Activated naive CD4-positive, alpha-beta T cell (primary cell): ENCODE measurements around the gene ADRA2C.

Source experiments
- DNase-seq, 4 experiments: peaks; one replicate each; lab custom pipeline; 2025; lab: John Stamatoyannopoulos, UW

ADRA2C gene

DNA sequence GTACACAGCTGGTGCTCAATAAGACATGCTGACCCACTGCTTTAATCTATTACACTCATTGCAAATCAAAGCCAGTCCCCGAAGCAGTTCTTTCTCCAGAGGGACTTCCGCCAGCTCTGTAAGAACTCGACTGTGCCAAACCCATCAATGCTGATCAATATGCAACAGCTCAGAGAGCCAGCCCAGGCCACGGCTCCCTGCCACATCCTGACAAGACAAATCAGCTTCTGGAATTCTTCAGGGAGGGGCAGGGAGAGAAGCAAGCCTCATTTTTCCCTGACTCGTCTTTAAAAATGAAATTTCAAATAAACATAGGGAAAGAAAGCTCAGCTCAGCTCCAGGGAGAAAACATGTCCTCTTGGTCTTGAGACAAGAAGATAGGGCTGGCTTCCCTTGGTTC is 5.3 kb upstream of the ADRA2C start:
- DNase-seq: no peak

DNA sequence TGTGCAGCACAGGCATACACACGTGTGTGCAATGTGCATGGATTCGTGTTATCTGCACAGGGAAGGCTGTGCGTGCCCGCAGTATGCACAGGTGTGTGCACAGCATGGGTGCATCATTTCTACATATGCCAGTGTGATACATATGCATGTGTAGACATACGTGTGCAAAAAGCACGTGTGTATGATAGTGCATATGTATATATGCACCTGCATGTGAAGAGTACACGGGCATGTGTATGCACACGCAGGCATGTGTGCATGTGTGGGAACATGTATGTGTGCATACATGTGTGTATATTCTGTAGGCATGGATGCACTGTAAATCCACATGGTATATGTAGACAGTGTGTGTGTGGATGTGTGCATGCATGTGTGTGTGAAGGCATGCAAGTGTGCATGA is 3.9 kb upstream of the ADRA2C start:
- no peak for DNase-seq

DNA sequence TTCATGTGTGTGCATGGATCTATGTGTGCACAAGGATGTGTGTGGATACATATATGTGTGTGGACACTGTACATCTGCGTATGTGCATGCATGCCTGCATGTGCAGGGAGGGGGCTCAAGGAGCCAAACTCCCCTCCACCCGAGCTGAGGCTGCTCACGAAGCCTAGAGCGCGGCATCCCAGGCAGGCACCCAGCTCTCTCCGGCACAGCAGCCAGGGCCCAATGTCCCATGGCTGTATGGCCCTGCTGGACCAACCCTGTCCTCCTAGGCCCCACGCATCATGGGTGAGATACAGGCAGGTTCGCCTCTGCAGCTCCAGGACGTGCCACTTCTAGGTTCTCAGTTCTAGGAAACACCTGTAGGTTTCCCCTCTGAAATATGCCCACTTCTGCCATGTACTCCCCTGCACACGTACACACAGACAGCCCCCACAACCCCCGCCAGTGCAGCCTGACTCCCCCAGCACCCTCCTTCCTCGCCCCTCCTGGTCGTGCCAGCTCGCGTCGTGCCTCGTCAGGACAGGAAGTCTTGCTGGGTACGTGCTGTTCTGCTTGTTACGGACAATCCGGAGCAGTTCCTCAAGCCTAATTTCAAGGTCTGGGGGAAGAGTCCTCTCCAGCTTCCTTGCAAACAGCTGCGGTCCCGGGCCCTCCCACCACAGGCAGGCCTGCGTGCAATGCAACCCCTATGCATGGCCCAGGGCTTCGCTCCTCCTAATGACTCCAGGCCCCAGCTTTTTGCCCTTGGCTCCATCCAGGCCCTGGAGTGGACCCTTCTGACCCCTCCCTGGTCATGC is 3.2 kb upstream of the ADRA2C start:
- DNase-seq: no peak

DNA sequence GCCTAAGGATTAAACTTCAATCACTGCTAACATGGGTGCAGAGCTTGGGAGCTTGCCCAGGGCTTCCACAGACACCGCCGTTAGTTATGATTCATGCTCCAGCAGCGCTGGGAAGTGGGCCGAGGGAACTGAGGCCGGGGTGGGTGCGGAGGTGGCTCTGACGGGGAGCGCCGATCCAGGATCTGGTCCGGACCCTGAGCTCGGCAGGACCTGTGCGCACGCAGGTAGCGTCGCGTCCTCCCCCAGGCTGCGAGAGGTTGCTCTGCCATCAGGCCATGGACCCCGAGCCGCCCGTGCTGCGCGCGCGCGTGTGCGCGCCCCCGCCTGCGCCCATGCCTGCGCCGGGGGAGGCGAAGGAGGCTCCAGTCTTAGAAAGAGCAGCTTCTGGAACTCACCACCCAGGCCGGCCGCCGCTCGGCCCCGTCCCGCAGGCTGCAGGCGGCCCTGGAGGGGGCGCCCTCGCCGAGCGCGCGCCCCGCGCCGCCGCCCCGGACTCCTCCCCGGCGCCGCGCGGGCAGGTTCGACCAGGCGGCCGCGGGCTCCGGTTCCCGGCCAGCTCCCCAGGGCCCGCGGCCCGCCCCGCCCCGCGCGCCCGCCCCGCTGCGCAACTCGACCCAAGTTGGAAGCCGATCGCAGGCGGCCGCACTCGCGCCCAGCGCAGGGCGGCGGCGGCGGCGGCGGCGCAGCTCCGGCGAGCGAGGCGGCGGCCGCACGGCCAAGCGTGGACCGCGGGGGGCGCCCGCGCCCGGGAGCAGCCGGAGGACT is 732 bp upstream of the ADRA2C start:
- no peak for DNase-seq

DNA sequence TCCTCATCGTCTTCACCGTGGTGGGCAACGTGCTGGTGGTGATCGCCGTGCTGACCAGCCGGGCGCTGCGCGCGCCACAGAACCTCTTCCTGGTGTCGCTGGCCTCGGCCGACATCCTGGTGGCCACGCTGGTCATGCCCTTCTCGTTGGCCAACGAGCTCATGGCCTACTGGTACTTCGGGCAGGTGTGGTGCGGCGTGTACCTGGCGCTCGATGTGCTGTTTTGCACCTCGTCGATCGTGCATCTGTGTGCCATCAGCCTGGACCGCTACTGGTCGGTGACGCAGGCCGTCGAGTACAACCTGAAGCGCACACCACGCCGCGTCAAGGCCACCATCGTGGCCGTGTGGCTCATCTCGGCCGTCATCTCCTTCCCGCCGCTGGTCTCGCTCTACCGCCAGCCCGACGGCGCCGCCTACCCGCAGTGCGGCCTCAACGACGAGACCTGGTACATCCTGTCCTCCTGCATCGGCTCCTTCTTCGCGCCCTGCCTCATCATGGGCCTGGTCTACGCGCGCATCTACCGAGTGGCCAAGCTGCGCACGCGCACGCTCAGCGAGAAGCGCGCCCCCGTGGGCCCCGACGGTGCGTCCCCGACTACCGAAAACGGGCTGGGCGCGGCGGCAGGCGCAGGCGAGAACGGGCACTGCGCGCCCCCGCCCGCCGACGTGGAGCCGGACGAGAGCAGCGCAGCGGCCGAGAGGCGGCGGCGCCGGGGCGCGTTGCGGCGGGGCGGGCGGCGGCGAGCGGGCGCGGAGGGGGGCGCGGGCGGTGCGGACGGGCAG is 792 bp downstream of the ADRA2C start:
- no peak for DNase-seq

DNA sequence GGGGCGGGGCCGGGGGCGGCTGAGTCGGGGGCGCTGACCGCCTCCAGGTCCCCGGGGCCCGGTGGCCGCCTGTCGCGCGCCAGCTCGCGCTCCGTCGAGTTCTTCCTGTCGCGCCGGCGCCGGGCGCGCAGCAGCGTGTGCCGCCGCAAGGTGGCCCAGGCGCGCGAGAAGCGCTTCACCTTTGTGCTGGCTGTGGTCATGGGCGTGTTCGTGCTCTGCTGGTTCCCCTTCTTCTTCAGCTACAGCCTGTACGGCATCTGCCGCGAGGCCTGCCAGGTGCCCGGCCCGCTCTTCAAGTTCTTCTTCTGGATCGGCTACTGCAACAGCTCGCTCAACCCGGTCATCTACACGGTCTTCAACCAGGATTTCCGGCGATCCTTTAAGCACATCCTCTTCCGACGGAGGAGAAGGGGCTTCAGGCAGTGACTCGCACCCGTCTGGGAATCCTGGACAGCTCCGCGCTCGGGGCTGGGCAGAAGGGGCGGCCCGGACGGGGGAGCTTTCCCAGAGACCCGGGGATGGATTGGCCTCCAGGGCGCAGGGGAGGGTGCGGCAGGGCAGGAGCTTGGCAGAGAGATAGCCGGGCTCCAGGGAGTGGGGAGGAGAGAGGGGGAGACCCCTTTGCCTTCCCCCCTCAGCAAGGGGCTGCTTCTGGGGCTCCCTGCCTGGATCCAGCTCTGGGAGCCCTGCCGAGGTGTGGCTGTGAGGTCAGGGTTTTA is 1.5 kb downstream of the ADRA2C start:
- DNase-seq: no peak

DNA sequence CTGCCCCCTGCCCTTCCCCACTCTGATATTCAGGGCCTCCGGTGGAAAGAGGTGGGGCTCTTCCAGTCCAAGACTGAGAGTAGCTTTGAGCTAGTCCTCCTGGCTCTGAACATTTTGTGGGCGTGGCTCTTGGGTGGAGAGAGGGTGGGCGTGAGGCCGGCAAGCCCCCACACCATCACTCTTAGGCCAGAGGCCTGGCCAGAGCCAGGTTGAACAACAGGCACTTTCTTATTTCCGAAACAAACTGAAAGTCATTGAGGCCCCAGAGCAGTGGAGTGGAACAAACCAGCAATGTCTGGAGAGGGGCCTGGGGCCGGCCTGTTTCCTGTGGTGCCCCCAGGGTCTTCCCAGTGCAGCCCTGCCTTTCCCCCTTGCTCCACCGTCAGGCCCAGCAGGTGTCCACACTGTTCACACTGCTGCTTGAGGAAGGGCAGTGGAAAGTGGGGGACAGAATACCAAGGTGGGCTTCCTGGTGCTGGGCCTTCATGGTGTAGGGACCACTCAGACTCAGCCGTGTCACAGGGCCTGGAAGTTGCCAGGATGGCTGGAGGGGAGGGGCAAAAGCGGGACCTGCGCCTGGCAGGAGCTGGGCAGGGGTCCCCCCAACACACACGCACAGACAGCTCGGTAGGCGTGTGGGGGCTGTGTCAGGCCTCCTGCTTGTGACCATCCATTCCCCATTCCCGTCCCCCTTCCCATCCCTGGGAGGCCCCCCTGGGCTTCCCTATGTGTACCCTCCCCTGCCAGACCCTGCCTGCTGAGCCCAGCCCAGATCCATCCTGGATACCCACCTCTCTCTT is 2.9 kb downstream of the ADRA2C start:
- DNase-seq: no peak

DNA sequence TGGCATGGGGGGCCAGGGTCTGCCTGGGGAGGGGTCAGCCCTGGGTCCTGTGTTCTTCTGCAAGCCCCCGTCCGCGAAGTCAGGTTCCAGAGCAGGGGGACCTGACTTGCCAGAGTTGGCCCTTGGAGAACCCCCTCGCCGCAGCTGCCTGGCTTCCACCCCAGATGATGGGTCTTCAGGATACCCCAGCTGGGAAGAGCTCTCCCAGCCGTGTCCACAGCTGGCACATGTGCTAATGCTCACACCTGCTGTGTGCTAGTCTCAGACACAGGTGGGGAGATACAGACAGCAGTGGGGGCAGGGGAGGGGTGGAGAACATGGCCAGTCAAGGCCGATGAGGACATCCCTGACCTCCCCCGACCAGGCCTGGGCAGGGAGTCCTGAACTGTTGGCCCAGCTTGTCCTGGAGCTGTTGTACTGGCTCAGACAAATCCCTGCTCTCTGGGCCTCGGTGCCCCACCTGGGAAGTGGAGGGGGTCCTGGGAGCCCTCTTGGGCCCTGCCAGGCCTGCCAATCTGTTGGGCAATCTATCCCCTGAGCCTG is 3.5 kb downstream of the ADRA2C start:
- DNase-seq: no peak

DNA sequence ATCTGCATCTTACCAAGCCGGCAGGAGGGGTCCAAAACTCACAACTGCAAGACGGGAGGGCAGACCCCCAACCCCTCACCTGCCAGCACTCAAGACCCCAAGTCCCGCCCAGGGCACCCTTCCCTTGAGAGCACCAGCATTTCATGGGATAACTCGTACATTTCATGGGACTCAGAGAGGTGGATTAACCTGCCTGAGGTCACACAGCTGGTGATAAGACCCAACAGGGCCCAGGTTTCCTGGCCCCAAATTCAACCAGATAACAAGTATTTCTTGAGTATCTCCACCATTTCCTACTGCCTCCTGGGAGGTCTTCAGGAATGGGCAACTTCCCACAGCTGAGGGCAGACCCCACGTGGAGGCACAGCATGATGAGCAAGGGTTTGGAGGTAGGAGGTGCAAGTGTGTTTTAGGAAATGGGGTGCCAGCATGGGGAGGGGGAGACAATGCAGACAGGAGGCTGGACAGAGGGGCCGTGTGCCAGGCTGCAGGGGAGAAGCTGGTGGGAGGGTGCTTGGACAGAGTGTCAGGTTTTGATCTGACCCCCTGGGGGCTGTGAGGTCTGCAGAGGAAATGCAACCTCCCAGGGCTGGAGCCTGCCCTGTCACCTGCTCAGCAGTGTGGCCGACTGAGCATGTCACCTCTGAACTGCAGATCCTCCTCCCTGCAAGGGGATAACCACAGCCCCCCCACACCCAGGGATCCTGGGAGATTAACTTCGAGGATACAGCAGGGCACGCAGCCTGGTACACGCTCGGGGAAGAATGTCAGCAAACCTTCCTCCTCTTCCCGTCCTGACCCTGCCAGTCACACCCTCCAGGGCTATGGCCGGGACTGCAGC is 4.4 kb downstream of the ADRA2C start:
- no peak for DNase-seq

DNA sequence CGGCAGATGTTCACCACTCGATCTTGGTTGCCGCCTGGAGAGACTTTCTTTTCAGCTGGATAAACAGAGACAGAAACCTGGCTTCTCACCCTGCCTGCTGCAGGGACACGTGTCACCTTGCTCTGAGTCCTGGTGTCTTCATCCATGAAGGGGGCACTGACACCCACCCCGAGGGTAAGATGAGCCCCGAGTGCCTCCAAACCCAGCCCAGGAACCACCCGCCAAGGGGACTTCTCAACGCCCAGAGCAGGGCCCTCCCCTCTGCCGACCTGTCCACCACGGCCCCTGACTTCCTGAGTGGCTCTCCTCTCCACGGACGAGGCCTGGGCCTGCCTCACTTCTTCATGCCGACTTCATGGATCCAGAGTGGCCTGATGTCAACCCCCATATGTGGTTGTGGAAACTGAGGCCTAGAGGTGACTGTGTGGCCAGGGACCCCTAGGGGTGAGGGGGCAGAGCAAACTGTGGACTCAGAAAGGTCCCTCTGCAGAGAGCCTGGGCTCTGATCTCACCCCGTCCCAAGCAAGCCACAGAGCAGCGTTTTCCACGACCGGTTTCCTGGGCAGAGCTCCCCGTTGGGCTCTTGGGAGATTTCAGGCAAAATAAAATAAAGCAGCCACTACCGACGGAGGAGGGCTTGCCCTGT is 5.1 kb downstream of the ADRA2C start:
- DNase-seq: no peak

DNA sequence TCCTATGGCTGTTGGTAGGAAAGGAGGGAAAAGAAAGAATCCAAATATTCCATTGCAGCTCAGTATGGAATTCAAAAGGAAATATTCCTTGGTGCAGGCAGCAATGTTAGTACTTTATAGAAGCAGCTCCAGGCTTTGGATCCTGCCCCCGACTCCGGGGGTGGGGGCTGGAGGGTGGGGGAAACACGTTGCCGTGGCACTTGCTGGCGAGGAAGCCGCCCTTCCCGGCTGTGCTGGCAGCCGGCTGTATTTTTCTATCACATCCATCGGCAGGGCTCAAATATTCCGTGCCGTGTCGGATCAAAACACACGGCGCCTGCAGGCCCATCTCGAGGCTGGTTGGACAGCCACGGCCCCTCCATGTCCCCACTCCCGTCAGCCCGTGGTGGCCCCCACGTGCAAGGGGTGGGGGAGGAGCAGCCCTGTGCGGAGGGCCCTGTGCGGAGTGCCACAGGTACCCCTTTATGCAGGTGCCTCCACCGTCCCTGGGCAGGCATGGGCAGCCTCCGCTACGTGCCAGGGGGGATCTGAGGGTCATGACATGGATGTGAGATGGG is 5.8 kb downstream of the ADRA2C start:
- DNase-seq: no peak

DNA sequence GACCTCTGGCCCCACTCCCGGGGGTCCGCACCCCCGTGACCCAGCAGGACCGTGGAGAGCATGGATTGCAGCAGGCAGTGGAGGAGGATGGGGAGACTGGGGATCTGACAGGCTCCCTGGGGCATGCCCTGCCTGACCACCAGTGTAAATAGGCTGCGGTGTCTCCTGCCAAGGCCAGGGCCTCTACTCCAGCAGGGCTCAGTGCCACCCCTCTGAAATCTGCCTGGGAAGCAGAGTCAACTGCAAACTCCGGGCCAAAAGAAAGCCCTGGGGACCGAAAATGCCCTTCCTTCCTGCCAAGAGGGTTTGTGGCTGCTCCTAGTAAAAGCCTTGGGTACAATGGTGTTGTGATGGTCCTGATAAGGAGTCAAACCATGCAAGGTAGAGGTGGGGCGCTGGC is 6.4 kb downstream of the ADRA2C start:
- DNase-seq: no peak

DNA sequence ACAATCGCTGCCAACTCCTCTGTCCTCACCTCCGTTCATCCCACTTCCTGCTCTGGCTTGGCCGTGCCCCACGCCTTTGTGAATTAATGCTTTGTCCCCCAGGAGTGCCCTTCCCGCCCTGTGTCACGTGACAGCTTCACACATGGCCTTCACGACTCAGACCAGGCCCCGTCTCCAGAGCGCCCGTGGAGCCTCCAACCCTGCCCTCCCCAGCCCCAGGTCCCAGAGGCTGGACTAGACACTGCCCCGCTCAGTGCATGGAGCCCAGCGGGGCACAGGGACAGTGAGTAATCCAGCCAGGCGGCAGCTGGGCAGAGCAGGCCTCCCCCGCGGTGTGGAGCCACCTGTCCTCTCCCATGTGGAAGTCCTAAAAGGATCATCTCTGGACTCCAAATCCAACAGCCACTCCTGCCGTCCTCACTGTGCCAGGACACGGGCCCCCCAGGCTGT is 7.4 kb downstream of the ADRA2C start:
- no peak for DNase-seq

DNA sequence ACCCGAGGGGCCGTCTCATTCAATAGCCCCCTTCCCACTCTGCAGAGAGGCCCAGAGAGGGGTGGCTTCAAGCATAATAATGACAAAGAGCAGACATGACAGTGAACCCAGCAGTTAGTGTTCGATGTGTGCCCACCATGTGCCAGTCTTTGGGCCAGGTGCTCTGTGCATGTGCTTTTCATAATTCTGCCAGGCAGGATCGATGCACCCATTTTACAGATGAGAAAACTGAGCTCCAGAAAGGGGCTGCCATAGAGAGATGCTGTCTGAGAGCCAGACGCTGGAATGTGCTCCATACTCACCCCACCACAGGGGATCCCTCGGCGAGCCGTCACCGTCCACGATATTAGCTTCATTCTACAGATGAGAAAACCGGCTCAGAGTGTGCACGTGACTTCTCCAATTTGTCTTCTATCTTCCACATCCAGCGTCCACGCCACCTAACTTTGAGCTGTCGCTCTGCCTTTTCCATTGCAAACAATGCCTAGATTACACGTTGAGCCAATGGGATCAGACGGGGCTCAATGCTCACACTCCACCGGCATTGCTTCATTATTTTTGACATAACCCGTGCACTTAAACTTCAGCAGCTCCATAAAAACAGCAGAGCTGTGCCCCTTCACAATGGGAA is 8.2 kb downstream of the ADRA2C start:
- DNase-seq: no peak

DNA sequence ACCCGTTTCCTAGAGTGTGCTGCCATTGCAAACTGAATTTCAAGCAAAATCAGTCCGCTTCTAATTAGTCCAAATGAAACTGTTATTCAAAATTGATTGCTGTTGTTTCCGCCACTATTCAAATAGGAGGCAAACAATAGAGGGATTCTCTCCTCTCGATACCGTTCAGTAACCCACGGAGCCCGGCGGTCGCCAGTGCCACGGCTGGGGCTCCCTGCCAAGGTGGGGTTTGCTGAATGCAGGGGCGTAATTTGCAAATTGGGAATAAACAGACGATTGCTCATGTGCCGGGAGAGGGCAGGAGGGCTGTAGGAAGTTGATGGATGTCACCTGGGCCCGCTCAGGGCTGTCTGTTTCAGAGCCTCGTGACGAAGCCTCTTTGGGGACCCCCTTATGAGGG is 8.8 kb downstream of the ADRA2C start:
- DNase-seq: no peak

DNA sequence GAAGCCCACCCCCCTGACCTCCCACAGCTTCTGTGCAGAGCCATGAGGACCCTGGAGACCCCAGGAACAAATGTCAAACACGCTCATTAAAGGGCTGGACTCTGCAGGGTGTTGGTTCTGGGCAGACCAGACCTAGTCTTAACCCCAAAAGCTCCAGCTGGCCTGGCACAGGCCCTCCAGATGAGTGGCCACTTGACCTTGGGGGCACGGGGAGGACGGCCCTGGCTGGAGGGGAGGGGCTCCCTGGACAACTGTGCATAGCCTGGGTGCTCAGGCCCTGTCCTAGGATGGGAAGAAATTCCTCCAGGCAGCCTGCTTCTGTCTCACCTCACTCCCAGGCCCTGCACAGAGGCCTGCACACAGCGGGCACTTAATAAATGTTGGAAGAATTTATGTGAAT is 9.4 kb downstream of the ADRA2C start:
- DNase-seq: no peak

DNA sequence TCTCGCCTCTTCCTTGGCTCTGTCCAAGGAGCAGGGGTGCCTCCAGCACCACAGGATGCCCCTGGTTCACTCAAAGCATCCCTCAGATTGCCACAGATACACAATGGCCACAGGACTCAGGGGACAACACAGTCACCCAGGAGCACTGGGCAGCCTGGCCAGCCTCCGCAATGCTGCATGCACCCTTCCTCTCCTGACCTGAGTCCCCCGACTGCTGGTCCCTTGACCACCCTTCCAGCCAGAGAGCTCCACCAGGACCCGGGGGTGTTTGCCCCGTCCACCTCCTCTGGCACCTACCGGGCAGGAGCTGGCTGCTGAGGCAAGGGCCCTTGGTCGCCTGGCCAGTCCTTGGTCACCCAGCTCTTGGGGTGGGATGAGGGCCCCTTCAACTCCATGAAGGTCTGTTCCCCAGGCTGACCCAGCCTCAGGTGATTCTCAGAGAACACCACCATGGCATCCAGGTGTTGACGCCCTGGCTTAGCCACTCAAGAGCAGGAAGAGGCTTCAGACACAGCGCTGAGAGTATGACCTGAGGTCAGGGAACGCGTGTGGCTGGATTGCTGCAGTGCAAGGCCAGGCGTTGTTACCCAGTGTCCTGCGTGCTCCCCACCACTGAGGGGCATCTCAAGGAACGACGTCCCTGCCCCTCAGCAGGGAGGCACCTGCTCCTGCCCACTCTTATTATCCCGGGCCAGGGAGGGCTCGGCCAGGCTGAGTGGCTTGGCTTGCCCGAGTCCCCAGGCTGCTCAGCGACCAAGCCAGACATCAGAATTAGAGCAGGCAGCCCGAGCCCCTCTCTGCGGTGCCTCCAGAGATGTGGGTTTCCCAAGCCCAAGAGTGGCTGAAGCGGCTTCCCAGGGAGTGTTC is 10.2 kb downstream of the ADRA2C start:
- no peak for DNase-seq

DNA sequence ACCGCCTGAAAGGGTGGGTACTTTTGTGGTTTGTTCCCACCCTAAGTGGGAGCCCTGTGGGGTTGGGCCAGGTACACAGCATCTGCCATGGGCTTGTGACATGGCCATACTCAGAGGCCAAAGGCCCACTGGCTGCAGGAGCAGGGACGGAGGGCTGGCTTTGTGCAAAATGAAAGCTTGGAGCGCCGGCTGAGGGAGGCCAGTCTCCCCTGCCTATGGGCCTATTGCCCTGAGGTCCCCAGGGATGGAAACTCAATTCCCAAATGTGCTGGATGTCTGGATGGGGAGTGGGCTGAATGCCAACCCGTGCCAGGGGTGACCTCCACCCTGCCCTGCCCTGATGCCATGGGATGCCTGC is 10.8 kb downstream of the ADRA2C start:
- no peak for DNase-seq
